ENCODE measurements around the gene IFIT2. TPM values are rescaled to one million over a fixed set of nuclear protein-coding genes. Genes with fewer than 3 reads are reported as not detected.
"Not testable (repeated sequence)": the region's sequence is repeated elsewhere in the genome, so short reads cannot be mapped to it uniquely, and the experiment has no call there.

Gene IFIT2
- total RNA-seq (10 to 100 TPM; 17.6 to 19.5 TPM), total RNA-seq (58.9 to 113 reads per million in 2 donors)

- H3K4me1 Mint-ChIP-seq, result peaks cover 27% of the 10 kb centered on the region
- no peaks in the 10 kb centered on the region for H3K27me3 Mint-ChIP-seq
- peaks cover 4% of the 10 kb centered on the region for H3K36me3 Mint-ChIP-seq (ENCODE audit: low read depth)
- DNase-seq, result peak in 1 of 3 donors; percentile 8
- peak within 1 kb of the TSS; percentile 96 for H3K27ac Mint-ChIP-seq
- ATAC-seq, result peak; percentile 82
- H3K4me3 Mint-ChIP-seq, result peak within 1 kb of the TSS; percentile 90
- H3K9me3 ChIP-seq (ENCODE audit: control insufficient read depth, low read length, poor library complexity, severe bottlenecking), result no peaks in the 10 kb centered on the region
Observed at GRCh38 chr10:89301721-89302445, at the start of gene IFIT2. Gene IFIT2, plus strand, starts transcription at chr10:89302046. Its CDS starts 78 bp downstream, at chr10:89302124.

GRCh38 chr10:89252225-89252585, 49.6 kb upstream of the IFIT2 start:
- H3K4me3 Mint-ChIP-seq, result peak overlapping the region; percentile 91
- no peak for ATAC-seq
- no peak for DNase-seq
- peaks cover 16% of the 10 kb centered on the region for H3K27me3 Mint-ChIP-seq
- H3K36me3 Mint-ChIP-seq (ENCODE audit: low read depth), result no peaks in the 10 kb centered on the region
- H3K9me3 ChIP-seq (ENCODE audit: control insufficient read depth, low read length, poor library complexity, severe bottlenecking), result no peaks in the 10 kb centered on the region
- H3K4me1 Mint-ChIP-seq, result peaks cover 17% of the 10 kb centered on the region
- H3K27ac Mint-ChIP-seq, result peak overlapping the region; percentile 74

GRCh38 chr10:89255091-89255579, 46.7 kb upstream of the IFIT2 start:
- H3K4me3 Mint-ChIP-seq; DNase-seq; H3K9me3 ChIP-seq (ENCODE audit: control insufficient read depth, low read length, poor library complexity, severe bottlenecking); H3K4me1 Mint-ChIP-seq; H3K36me3 Mint-ChIP-seq (ENCODE audit: low read depth); ATAC-seq; H3K27ac Mint-ChIP-seq: not testable (repeated sequence)
- H3K27me3 Mint-ChIP-seq, result peaks cover 21% of the 10 kb centered on the region

GRCh38 chr10:89255793-89256192, 46.1 kb upstream of the IFIT2 start:
- ATAC-seq (no peak), DNase-seq (no peak)
- H3K9me3 ChIP-seq (ENCODE audit: control insufficient read depth, low read length, poor library complexity, severe bottlenecking), result no peaks in the 10 kb centered on the region
- peaks cover 21% of the 10 kb centered on the region for H3K27me3 Mint-ChIP-seq
- H3K4me3 Mint-ChIP-seq, result no peak overlapping the region
- no peaks in the 10 kb centered on the region for H3K36me3 Mint-ChIP-seq (ENCODE audit: low read depth)
- H3K27ac Mint-ChIP-seq, result no peak overlapping the region
- peaks cover 5% of the 10 kb centered on the region for H3K4me1 Mint-ChIP-seq

GRCh38 chr10:89256340-89256739, 45.5 kb upstream of the IFIT2 start:
- Mint-ChIP-seq H3K27me3 (peaks cover 21% of the 10 kb centered on the region), H3K4me1 (no peaks in the 10 kb centered on the region), H3K27ac (no peak overlapping the region), H3K4me3 (no peak overlapping the region), H3K36me3 (ENCODE audit: low read depth) (no peaks in the 10 kb centered on the region)
- DNase-seq (no peak), ATAC-seq (no peak)
- no peaks in the 10 kb centered on the region for H3K9me3 ChIP-seq (ENCODE audit: control insufficient read depth, low read length, poor library complexity, severe bottlenecking)

- Mint-ChIP-seq H3K36me3 (ENCODE audit: low read depth) (no peaks in the 10 kb centered on the region), H3K27me3 (peaks cover 21% of the 10 kb centered on the region), H3K4me1 (no peaks in the 10 kb centered on the region), H3K4me3 (no peak overlapping the region), H3K27ac (no peak overlapping the region)
- DNase-seq, result no peak
- ATAC-seq, result no peak
- no peaks in the 10 kb centered on the region for H3K9me3 ChIP-seq (ENCODE audit: control insufficient read depth, low read length, poor library complexity, severe bottlenecking)
Observed at GRCh38 chr10:89256962-89257361, 44.9 kb upstream of the IFIT2 start.

GRCh38 chr10:89257581-89257980, 44.3 kb upstream of the IFIT2 start:
- H3K27ac Mint-ChIP-seq, result no peak overlapping the region
- peaks cover 21% of the 10 kb centered on the region for H3K27me3 Mint-ChIP-seq
- no peak overlapping the region for H3K4me3 Mint-ChIP-seq
- no peaks in the 10 kb centered on the region for H3K36me3 Mint-ChIP-seq (ENCODE audit: low read depth)
- DNase-seq (no peak), ATAC-seq (no peak)
- no peaks in the 10 kb centered on the region for H3K9me3 ChIP-seq (ENCODE audit: control insufficient read depth, low read length, poor library complexity, severe bottlenecking)
- no peaks in the 10 kb centered on the region for H3K4me1 Mint-ChIP-seq

- no peaks in the 10 kb centered on the region for H3K4me1 Mint-ChIP-seq
- H3K4me3 Mint-ChIP-seq, result no peak overlapping the region
- ATAC-seq, result no peak
- no peaks in the 10 kb centered on the region for H3K9me3 ChIP-seq (ENCODE audit: control insufficient read depth, low read length, poor library complexity, severe bottlenecking)
- no peak for DNase-seq
- no peak overlapping the region for H3K27ac Mint-ChIP-seq
- peaks cover 21% of the 10 kb centered on the region for H3K27me3 Mint-ChIP-seq
- no peaks in the 10 kb centered on the region for H3K36me3 Mint-ChIP-seq (ENCODE audit: low read depth)
Observed at GRCh38 chr10:89258881-89259280, 43.0 kb upstream of the IFIT2 start.

- no peaks in the 10 kb centered on the region for H3K9me3 ChIP-seq (ENCODE audit: control insufficient read depth, low read length, poor library complexity, severe bottlenecking)
- H3K27ac Mint-ChIP-seq, result no peak overlapping the region
- no peaks in the 10 kb centered on the region for H3K36me3 Mint-ChIP-seq (ENCODE audit: low read depth)
- H3K4me3 Mint-ChIP-seq, result no peak overlapping the region
- H3K27me3 Mint-ChIP-seq, result peaks cover 10% of the 10 kb centered on the region
- peaks cover 3% of the 10 kb centered on the region for H3K4me1 Mint-ChIP-seq
- no peak for DNase-seq
- ATAC-seq, result no peak
Observed at GRCh38 chr10:89262086-89263051, 39.5 kb upstream of the IFIT2 start.

- Mint-ChIP-seq H3K4me3 (no peak overlapping the region), H3K4me1 (peaks cover 3% of the 10 kb centered on the region), H3K27me3 (peaks cover 7% of the 10 kb centered on the region), H3K27ac (no peak overlapping the region), H3K36me3 (ENCODE audit: low read depth) (no peaks in the 10 kb centered on the region)
- no peak for DNase-seq
- ATAC-seq, result no peak
- no peaks in the 10 kb centered on the region for H3K9me3 ChIP-seq (ENCODE audit: control insufficient read depth, low read length, poor library complexity, severe bottlenecking)
Observed at GRCh38 chr10:89263091-89263490, 38.8 kb upstream of the IFIT2 start.

- no peaks in the 10 kb centered on the region for H3K36me3 Mint-ChIP-seq (ENCODE audit: low read depth)
- H3K9me3 ChIP-seq (ENCODE audit: control insufficient read depth, low read length, poor library complexity, severe bottlenecking), result no peaks in the 10 kb centered on the region
- H3K27me3 Mint-ChIP-seq, result peaks cover 7% of the 10 kb centered on the region
- no peak for ATAC-seq
- H3K4me3 Mint-ChIP-seq, result no peak overlapping the region
- H3K4me1 Mint-ChIP-seq, result peaks cover 3% of the 10 kb centered on the region
- DNase-seq, result no peak
- H3K27ac Mint-ChIP-seq, result no peak overlapping the region
Observed at GRCh38 chr10:89263531-89263930, 38.3 kb upstream of the IFIT2 start.

GRCh38 chr10:89266721-89267453, 35.0 kb upstream of the IFIT2 start:
- no peak overlapping the region for H3K4me3 Mint-ChIP-seq
- ATAC-seq (no peak), DNase-seq (no peak)
- H3K9me3 ChIP-seq (ENCODE audit: control insufficient read depth, low read length, poor library complexity, severe bottlenecking), result no peaks in the 10 kb centered on the region
- no peak overlapping the region for H3K27ac Mint-ChIP-seq
- no peaks in the 10 kb centered on the region for H3K36me3 Mint-ChIP-seq (ENCODE audit: low read depth)
- H3K27me3 Mint-ChIP-seq, result peaks cover 7% of the 10 kb centered on the region
- peaks cover 3% of the 10 kb centered on the region for H3K4me1 Mint-ChIP-seq

All from T-helper 17 cell (primary cell).